ENCODE data around the gene FILIP1L. TPM values are rescaled to one million over a fixed set of nuclear protein-coding genes. Genes with fewer than 3 reads are reported as not detected.

FILIP1L gene
- total RNA-seq, 4 donors from 2014 or later, result 28.3 to 56.3 (median 43.2) TPM

DNA sequence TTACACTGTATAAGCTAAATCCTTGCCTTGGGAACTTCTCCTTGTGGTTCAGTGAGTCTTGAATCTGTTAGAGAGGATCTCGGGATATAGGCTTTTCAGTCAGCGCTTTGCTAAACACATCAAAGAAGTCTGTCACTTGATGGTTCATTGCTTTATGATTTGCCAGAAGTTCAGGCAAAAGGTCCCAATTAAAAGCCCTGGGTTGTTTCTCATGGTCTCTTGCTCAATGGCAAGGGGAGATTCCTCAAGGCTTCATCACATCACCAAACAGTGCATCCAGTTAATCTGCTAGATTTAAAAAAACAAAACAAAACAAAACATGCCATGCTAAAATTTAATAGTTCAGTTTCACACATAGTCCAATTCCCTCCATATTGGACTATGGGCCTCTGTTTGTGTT lies 114.8 kb downstream of the FILIP1L start:
- TF ChIP-seq, protein P1, sequence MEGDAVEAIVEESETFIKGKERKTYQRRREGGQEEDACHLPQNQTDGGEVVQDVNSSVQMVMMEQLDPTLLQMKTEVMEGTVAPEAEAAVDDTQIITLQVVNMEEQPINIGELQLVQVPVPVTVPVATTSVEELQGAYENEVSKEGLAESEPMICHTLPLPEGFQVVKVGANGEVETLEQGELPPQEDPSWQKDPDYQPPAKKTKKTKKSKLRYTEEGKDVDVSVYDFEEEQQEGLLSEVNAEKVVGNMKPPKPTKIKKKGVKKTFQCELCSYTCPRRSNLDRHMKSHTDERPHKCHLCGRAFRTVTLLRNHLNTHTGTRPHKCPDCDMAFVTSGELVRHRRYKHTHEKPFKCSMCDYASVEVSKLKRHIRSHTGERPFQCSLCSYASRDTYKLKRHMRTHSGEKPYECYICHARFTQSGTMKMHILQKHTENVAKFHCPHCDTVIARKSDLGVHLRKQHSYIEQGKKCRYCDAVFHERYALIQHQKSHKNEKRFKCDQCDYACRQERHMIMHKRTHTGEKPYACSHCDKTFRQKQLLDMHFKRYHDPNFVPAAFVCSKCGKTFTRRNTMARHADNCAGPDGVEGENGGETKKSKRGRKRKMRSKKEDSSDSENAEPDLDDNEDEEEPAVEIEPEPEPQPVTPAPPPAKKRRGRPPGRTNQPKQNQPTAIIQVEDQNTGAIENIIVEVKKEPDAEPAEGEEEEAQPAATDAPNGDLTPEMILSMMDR (IDR thresholded peaks at IDR 0.05; ENCODE audit: low read depth), result no peak

DNA sequence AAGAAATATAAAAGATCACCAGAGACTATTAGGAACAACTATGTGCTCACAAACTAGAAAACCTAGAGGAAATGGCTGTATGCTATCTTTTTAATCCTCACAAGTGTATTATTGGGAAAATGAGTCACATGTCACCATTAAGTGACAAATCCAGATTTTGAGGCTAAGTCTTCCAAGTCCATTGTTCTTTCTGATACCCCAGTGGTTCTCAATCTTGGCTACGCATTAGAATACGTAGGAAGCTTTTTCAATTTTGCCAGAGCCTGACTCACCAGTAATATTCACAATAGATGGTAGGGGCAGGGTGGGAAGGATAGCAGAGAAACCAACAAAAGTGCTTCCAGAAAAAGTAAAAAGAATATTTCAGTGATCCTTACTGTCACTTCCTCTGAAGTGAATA lies 117.0 kb downstream of the FILIP1L start:
- TF ChIP-seq, protein P1 (IDR thresholded peaks at IDR 0.05; ENCODE audit: low read depth), result no peak

DNA sequence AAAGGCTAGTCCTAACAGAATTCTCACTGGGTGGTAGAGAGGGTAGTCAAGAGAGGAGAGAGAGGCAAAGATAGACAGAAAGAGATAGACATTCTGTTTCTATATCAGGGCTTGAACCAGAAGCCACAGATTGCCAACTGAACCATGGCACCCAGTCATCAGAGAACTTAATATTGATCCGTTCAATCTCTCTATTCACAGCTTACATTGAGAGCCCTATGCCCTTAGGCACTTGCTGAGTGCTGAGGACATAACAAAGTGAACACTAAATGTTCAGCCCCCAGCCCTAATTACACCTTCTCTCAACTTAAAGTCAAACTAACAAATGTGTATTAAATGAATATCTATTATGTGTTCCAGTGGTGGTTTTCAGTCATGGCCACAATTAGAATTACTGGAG lies 124.1 kb downstream of the FILIP1L start:
- TF ChIP-seq, protein P1 (IDR thresholded peaks at IDR 0.05; ENCODE audit: low read depth), result no peak

DNA sequence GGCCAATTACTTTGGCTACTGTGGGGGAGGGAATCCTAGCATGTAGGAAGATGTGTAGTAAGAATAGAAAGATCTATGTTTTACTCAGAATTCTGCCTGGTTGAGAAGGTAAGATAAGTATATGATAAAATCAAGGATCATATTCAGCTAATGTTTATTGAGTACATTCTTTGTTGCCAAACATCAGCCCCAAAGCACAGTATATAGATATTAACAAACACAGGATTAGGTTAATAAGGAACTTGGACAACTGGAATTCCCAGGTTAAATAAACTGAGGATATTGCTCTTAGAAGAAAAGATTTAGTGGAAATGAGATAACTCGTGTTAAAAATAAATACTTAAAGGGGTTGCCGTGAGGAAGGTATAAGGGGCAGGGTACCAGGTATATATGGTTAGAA lies 129.6 kb downstream of the FILIP1L start:
- TF ChIP-seq, protein P1 (IDR thresholded peaks at IDR 0.05; ENCODE audit: low read depth), result no peak

DNA sequence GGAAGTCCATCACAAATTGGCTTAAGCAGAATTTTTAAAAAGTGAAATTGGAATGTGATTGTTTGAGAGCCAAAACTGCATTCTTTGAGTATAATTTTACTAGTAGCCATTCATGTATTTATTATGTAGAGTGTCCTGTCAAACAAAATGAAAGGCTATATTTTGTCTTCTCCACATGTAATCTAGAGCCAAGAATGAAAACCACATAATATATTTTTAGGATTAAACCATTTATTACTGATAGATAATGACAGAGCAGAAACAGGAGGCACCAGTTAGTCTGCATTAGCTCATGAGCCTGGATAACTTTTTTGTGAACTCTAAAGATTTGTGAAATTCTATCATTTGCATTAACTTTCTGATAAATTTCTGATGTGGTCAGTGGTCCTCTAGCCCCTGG lies 130.2 kb downstream of the FILIP1L start:
- TF ChIP-seq, protein P1 (IDR thresholded peaks at IDR 0.05; ENCODE audit: low read depth), result no peak

DNA sequence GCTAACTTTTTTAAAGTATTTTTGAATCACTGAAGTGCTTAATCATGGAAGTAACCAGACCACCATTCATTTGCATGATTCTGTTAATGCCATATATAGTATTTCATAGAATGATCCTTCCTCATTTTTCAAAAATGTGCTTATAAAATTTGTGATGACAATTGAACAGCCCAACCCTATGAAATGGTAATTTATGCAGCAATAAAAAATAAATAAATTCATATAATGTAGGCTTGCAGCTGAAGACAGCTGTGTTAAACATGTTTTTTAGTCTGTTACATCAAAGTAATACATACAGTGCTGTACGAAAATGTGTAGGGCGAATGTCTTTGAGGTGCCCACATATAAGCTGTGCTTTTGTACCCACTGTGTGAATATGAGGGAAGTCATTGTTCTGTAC lies 131.7 kb downstream of the FILIP1L start:
- TF ChIP-seq, protein P1 (IDR thresholded peaks at IDR 0.05; ENCODE audit: low read depth), result no peak

DNA sequence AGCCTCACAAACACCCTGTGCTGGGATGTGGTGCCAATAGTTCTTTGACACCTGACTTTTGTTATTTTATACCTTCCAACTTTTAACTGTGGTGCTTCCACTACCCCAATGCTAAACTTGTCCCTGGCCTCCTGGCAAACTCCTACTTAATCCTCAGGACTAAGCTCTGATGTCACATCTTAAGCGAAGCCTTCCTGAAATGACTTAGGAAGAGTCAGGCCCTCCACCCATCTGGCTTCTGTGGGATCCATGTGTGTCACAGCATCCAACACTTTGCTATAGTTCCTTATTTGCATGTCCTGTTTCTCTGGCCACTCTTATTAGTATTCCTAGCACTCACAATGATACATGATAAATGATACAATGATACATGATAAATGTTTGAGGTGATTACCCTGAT lies 133.2 kb downstream of the FILIP1L start:
- TF ChIP-seq, protein P1 (IDR thresholded peaks at IDR 0.05; ENCODE audit: low read depth), result no peak

Measured in subcutaneous adipose tissue (tissue), 4 donors.